ENCODE results near the gene SRP14.

Gene SRP14

GRCh38 chr15:40067921-40068624 lies 29.1 kb upstream of the SRP14 start:
- no peak for DNase-seq

DNA sequence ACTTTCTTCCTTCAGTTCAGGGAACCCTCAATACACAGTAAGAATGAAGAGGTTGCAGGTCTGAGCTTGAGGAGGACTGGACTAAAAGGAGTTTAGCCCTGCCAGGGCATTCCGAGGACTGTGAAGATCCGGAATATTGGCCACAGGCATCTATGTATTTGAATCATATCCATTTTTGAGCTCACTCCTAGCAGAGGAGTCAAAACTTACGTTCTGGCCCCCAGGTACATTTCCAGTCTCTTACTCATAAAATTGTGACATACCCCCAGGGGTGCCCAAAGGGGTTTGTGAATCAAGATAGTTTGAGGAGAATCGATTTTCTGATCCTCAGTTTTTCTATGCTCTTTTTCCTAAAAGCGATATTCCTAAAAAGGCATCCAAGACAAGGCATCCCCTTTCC lies 27.6 kb upstream of the SRP14 start:
- no peak for DNase-seq

- no peak for DNase-seq
Observed at GRCh38 chr15:40065166-40065565, 26.2 kb upstream of the SRP14 start.

GRCh38 chr15:40064231-40064894 lies 25.4 kb upstream of the SRP14 start:
- DNase-seq = no peak

DNA sequence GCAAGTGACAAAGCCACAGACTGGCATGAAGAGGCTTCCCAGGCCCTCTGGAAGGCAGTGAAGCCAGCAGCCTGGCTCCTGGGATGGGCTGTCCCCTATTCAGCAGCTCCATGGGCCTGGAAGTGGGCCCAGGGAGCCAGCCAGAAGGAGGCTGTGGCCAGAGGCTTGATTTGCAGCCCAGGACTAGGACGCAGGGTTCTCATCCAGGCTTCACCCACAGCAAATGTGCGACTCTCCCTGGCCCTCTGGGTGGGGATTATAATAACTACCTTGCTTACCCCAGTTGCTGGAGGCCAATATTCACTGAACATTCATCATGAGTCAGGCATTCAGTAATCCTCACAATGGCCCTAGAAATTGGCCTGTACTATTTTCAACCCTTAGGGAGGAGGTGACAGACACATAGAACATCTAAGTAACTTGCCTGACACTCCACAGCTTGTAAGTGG lies 24.6 kb upstream of the SRP14 start:
- DNase-seq = no peak

GRCh38 chr15:40062816-40063562 lies 24.0 kb upstream of the SRP14 start:
- no peak for DNase-seq

DNA sequence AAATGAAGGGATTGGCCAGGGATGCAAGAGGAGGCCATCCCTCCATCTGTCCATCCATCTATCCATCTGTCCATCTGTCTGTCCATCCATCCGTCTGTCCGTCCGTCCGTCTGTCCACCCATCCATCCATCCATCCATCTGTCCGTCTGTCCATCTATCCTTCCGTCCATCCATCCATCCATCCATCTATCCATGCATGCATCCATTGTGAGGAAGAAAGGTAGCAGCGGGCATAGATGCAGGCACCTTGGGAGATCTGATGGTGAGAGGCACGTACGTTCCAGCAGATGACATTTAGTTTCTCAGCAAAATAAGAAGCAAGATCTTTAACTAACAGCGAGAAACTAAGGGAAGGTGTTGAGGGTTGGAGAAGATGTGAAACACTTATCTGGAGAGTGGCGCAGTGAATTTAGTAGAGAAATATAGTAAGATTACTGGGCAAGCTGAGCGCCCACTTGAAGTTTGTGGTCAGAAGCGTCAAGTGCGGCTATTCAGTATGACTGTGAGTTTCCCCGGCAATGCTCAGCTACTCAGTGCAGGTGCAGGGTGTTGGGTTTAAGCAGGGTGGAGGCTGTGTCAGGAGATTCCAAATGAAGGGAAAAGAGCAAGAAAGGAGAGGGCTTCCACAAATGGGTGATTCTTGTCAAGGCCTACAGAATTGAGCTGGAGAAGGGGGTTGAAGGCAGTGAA lies 22.4 kb upstream of the SRP14 start:
- no peak for DNase-seq

DNA sequence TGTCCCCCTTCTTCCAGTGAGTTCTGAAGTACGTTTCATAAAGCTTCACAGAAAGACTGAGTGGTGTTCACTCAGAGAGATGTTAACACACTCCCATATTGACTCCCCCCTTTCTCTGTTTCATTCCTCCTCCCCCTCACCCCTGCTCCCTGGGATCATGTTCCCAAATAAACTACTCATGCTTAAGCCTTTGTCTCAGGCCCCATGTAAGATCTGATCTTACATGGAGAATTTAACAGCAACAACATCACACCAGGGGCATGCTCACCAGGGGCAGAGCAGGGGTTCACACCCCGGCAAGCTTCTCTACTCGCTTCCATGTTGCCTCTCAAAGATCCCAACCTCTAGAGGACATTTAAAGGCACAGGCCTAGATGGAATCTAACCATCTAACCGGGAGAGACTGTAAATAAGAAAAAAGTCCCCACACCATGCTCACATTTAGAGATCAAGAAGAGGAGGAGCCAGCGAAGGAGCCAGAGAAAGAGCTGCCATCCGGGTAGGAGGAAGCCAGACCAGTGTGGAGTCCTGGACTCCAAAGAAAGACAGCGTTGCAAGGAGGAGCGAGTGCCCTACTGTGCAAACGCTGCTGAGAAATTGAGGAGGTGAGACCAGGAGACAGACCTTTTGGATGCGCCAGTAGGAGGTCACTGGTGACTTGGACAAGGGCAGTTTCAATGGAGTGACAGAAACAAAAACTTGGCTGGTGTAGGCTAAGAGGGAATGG lies 21.4 kb upstream of the SRP14 start:
- no peak for DNase-seq

GRCh38 chr15:40059821-40060220 lies 20.8 kb upstream of the SRP14 start:
- DNase-seq = no peak

DNA sequence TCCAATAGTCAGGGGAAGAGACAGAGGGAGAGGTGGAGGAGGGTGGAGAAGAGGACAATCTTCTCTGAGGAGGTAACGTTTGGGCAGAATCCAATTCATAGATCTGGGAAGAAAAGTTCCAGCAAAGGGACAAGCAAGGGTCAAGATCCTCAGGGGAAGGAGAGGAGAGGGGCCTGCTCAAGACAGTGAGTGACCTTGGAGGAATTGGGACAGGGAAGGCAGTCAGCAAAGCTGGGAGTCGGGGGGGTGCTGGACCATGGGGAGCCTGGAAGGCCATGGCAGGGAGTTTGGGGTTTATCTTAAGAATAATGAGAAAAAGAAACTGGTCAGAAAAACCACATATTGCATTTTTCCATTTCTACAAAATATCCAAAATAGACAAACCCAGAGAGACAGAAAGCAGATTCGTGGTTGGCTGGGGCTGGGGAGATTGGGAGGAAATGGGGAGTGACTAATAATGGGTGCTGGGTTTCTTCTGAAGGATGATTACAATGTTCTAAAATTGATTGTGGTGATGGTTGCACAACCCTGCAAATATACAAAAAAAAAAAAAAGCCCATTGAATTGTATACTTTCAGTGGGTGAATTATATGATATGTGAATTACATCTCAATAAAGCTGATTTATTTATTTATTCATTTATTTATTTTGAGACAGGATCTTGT lies 19.6 kb upstream of the SRP14 start:
- DNase-seq = no peak

GRCh38 chr15:40055576-40056293 lies 16.8 kb upstream of the SRP14 start:
- no peak for DNase-seq

- no peak for DNase-seq
Observed at GRCh38 chr15:40054855-40055575, 16.0 kb upstream of the SRP14 start.

DNA sequence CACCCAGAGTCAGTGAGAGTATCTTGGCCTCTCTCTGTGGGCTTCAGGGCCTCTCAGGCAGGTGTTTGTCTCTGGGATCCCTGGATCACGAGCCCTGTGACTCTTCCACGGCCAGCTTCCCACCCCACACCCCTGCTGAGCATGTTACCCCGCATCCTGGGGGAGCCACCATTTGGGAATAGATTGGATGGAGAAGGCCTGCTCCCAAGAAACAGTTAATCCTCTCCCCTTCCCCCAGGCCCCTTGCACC lies 15.5 kb upstream of the SRP14 start:
- DNase-seq = no peak

DNA sequence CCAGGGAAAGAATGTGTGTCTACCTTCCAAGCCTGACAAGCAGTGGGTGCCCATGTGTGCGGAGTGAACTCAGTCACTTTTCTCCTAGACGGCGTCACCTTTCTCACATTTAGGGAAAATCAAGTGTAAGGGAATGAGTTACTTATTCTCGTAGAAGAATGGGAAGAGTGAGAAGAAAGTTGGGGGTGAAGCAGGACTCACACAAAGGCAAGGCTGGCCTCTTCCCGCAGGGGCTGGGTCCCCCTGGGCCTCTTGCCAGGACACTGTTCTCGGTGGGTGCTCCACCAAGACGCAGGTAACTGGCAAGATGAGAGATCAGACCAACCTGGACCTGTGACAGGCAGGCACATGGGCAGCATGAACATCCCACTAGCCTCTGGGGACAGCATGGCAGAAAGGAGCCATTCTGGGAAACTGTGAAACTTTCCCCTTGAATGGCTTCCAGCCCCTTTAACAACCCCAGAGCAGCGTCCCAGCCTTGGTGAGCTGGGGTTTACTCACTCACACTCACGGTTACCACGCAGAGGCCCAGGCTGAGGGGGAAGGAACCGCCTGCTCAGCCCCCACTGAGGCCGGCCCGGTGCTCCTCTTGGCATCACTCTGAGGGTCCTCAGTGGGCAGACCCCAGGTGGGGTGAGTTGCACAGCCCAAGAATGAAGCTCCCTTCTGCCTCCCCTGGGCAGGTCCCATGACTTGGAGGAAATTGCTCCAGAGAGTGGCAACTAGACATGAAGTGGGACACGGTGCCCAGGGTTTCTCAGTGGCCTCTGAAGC lies 15.0 kb upstream of the SRP14 start:
- no peak for DNase-seq

DNA sequence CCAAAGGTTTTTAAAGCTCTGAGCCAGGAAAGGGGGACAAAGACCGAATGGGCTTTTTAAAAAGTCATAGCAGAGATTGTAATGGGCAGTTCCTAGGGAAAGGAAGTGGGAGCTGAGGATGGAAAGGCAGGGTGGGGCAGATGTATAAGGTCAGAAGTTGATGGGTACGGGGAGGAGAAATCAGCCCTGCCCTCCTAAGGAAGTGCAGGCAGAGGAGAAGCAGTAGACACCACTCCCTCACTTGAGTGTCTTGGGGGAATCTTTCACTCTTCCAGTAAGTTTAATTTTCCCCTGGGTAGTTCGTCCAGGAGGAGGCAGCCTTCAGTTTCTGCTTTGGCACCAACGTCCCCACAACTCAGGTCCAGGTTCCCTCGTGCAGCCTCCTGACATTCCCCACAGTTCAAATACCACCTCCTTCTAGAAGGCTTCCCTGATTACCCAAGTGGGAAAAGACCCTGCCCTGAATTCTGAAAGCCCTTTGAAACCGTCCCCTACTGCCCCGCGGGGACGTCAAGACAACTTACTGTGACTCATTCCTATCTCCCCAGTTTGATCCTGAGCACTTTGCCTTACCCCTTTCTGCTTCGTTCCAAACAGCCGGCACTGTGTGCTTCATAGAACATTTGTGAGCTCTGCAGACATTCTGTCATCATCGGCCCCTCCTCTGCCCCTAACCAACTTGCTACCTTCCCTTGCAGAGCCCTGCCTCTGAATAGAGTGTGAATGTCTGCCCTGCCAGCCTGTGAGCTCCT lies 14.3 kb upstream of the SRP14 start:
- no peak for DNase-seq

- DNase-seq = no peak
Observed at GRCh38 chr15:40052604-40053003, 13.6 kb upstream of the SRP14 start.

DNA sequence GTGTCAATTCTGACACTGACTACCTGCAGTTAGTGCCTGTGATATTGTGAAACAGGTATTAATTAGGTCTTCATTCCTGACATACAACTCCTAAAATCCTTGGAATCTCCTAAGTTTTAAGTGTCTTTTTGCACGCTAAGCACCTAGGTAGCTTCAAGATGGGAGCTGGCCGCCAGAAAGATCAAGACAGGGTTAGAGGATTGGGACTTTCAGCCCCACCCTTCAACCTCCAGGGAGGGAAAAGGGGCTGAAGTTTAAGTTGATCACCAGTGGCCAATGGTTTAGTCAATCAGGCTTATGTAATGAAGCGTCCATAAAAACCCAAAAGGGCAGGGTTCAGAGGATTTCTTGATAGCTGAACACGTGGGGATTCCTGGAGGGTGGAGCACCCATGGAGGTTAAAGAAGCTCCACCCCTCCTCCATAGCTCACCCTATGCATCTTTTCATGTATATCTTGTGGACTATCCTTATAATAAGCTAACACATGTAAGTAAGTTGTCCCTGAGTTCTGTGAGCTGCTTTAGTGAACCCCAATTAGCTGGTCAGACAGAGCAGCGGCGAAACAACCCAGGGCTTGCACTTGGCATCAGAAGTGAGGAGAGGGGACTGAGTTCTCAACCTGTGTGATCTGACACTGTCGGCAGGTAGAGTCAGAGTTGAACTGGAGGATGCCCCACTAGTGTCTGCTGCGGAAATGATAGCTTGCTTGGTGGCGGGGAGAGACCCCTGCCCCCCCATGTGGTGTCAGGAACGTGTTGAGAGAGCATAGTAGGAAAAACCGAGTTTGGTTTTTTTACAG lies 12.8 kb upstream of the SRP14 start:
- DNase-seq = no peak

DNA sequence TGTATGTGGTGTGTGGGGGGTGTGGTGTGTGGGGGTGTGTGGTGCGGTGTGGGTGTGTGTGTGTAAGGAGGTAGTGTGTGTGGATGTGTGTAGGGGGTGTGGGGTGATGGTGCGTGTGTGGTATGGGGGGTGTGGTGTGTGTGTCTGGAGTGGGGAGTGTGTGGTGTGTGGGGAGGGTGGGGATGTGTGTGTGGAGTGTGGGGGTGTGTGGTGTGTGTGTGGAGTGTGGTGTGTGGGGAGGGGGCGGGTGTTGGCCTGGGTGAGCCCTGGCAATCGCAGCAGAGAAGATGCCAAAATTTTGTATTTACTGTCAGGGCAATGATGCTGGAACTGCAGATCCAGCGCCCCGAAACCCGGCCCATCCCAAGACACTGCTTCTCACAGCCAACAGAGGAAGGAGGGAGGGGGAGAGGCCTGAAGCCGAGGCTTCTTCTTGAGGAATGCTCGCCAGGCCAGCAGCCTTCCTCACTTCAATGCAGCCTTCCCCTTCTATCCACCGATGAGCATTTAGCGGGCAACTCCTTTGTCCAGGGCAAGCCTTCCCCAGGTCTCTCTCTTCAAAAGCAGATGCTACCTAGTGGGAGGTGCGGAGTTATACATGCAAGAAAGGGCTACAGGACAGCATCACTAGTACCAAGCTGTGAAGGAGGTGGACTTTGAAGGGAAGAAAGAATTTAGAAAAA lies 11.9 kb upstream of the SRP14 start:
- no peak for DNase-seq

Data from activated CD4-positive, CD25-positive, alpha-beta regulatory T cell (primary cell).